Measurements from ENCODE around the gene SPTSSA.

Gene SPTSSA

DNA sequence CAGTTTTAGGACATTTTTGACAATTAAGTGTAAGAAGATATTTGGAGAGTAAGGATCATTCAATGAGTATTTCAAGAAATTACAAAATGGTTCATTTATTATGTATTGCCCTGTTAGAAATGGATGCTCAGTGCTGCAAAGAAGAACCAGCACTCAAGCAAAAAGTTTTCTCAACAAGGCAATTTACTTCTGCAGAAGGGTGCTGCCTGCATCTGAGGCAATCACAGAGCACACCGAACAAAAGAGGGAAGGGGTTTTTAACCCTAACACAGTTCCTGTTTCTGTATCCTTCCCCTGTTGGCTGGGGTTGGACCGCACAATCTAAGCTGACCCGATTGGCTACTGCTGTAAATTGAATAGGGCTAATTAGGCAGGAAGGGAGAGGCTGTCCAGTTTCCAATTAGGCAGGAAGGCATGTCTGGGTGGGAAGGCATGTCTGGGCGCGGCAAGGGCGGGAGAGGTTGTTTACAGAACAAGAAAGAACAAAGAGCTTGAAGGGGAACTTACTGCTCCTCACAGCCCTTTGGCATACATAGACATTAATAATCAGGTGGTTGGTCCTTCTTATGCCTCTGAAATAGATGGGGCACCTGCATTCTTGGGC lies 41.4 kb downstream of the SPTSSA start:
- in situ Hi-C loops (cut with MboI; ENCODE audit: low sequenced_read_pairs, unreplicated experiment), result no loop called here
- no peak for DNase-seq (ENCODE audit: low spot score)
- TF ChIP-seq, protein P1, sequence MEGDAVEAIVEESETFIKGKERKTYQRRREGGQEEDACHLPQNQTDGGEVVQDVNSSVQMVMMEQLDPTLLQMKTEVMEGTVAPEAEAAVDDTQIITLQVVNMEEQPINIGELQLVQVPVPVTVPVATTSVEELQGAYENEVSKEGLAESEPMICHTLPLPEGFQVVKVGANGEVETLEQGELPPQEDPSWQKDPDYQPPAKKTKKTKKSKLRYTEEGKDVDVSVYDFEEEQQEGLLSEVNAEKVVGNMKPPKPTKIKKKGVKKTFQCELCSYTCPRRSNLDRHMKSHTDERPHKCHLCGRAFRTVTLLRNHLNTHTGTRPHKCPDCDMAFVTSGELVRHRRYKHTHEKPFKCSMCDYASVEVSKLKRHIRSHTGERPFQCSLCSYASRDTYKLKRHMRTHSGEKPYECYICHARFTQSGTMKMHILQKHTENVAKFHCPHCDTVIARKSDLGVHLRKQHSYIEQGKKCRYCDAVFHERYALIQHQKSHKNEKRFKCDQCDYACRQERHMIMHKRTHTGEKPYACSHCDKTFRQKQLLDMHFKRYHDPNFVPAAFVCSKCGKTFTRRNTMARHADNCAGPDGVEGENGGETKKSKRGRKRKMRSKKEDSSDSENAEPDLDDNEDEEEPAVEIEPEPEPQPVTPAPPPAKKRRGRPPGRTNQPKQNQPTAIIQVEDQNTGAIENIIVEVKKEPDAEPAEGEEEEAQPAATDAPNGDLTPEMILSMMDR (IDR thresholded peaks at IDR 0.05; ENCODE audit: borderline replicate concordance, control extremely low read depth, extremely low read depth, insufficient read depth, missing control alignments), result no peak

DNA sequence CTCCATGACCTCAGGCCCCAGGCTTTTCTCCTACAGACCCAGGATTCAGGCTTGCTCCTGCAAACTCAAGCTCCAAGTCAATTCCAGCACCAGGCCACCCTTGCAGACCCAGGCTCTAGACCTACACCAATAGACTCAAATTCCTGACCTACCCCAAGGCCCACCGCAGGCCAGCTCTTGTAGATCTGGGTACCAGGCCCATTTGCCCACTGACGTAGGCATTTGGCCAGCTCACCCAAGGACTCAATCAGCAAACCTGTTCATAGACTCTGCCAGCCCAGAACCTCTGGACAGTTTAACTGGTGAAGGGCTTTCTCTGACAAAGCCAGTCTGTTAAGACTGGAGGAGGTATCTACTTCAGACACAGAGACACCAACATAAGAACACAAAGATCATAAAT lies 52.3 kb downstream of the SPTSSA start:
- in situ Hi-C loops (cut with MboI; ENCODE audit: low sequenced_read_pairs, unreplicated experiment), result no loop called here
- no peak for DNase-seq (ENCODE audit: low spot score)
- TF ChIP-seq, protein P1 (IDR thresholded peaks at IDR 0.05; ENCODE audit: borderline replicate concordance, control extremely low read depth, extremely low read depth, insufficient read depth, missing control alignments), result no peak

DNA sequence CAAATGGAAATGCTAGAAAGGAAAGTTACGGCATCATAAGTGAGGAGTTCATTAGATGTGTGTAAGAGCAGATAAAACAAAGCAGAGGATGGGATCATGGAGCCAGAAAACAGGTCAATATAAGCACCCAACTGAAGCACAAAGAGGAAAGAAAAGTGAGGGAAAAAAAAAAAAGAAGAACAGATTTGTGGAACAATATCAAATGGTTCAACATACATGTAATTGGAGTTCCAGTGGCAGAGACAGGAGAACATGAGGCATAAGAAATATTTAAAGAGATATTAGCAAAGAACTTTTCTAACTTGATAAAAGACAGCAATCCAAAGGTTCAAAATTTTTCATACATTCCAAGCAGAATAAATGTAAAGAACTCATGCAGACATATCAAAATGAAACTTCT lies 54.1 kb downstream of the SPTSSA start:
- in situ Hi-C loops (cut with MboI; ENCODE audit: low sequenced_read_pairs, unreplicated experiment), result no loop called here
- DNase-seq (ENCODE audit: low spot score), result no peak
- TF ChIP-seq, protein P1 (IDR thresholded peaks at IDR 0.05; ENCODE audit: borderline replicate concordance, control extremely low read depth, extremely low read depth, insufficient read depth, missing control alignments), result no peak

DNA sequence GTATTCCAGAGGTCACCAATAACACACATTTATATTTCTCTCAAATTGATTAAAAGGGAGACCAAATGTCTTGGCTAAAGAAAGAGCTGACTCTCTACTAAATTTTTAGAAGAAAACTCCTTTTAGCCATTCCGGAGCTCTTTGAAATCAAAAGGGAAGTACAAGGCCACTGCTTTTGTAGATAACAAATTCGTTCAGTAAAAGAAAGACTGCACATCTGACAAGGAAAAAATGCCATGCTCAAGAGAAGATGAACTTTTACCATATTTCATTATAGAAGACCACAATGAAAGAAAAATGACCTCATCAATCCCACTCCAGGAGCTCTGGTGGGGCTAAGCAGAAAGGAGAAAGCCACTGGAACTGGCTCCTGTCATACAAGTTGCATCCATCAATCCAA lies 57.6 kb downstream of the SPTSSA start:
- in situ Hi-C loops (cut with MboI; ENCODE audit: low sequenced_read_pairs, unreplicated experiment), result no loop called here
- DNase-seq (ENCODE audit: low spot score), result no peak
- TF ChIP-seq, protein P1 (IDR thresholded peaks at IDR 0.05; ENCODE audit: borderline replicate concordance, control extremely low read depth, extremely low read depth, insufficient read depth, missing control alignments), result no peak

DNA sequence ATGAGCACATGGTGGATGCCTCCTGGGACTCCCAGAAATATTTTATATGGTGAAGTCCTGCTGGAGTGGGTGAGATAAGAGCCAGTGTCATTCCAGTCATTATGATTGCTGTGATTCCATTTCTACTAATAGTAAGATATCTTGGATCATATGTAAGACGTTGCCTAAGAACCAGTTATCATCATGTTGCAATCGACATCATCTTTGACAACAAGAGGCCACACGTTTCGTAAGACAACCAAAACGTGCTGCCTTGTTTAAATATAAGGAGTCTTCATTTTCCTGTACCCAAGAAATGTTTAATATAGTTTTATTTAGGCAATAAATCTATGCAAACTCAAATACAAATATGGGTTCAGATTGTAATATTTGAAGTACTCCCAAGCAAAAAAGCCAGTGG lies 58.4 kb downstream of the SPTSSA start:
- in situ Hi-C loops (cut with MboI; ENCODE audit: low sequenced_read_pairs, unreplicated experiment), result no loop called here
- DNase-seq (ENCODE audit: low spot score), result no peak
- TF ChIP-seq, protein P1 (IDR thresholded peaks at IDR 0.05; ENCODE audit: borderline replicate concordance, control extremely low read depth, extremely low read depth, insufficient read depth, missing control alignments), result no peak

DNA sequence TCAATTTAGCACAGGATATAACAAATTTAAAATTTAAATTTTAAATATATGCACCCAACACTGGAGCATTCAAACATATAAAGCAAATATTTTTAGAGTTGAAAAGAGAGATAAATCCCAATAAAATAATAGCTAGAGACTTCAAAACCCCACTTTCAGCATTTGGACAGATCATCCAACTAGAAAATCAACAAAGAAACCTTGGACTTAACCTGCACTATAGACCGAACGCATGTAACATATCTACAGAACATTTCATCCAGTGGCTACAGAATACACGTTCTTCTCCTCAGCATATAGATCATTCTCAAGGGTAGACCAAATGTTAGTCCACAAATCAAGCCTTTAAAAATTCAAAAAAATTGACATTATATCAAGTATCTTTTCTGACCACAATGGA lies 64.0 kb downstream of the SPTSSA start:
- in situ Hi-C loops (cut with MboI; ENCODE audit: low sequenced_read_pairs, unreplicated experiment), result no loop called here
- TF ChIP-seq, protein P1 (IDR thresholded peaks at IDR 0.05; ENCODE audit: borderline replicate concordance, control extremely low read depth, extremely low read depth, insufficient read depth, missing control alignments), result no peak
- DNase-seq (ENCODE audit: low spot score), result no peak
